ENCODE measurements around the gene CDH4.

Gene CDH4

GRCh38 chr20:61963885-61964674 lies 712.0 kb downstream of the CDH4 start:
- no peak overlapping the region for H3K4me3 ChIP-seq (ENCODE audit: low read depth, low read length)
- TF ChIP-seq, protein P1, sequence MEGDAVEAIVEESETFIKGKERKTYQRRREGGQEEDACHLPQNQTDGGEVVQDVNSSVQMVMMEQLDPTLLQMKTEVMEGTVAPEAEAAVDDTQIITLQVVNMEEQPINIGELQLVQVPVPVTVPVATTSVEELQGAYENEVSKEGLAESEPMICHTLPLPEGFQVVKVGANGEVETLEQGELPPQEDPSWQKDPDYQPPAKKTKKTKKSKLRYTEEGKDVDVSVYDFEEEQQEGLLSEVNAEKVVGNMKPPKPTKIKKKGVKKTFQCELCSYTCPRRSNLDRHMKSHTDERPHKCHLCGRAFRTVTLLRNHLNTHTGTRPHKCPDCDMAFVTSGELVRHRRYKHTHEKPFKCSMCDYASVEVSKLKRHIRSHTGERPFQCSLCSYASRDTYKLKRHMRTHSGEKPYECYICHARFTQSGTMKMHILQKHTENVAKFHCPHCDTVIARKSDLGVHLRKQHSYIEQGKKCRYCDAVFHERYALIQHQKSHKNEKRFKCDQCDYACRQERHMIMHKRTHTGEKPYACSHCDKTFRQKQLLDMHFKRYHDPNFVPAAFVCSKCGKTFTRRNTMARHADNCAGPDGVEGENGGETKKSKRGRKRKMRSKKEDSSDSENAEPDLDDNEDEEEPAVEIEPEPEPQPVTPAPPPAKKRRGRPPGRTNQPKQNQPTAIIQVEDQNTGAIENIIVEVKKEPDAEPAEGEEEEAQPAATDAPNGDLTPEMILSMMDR (IDR thresholded peaks at IDR 0.05; ENCODE audit: low read depth, low read length) = no peak

DNA sequence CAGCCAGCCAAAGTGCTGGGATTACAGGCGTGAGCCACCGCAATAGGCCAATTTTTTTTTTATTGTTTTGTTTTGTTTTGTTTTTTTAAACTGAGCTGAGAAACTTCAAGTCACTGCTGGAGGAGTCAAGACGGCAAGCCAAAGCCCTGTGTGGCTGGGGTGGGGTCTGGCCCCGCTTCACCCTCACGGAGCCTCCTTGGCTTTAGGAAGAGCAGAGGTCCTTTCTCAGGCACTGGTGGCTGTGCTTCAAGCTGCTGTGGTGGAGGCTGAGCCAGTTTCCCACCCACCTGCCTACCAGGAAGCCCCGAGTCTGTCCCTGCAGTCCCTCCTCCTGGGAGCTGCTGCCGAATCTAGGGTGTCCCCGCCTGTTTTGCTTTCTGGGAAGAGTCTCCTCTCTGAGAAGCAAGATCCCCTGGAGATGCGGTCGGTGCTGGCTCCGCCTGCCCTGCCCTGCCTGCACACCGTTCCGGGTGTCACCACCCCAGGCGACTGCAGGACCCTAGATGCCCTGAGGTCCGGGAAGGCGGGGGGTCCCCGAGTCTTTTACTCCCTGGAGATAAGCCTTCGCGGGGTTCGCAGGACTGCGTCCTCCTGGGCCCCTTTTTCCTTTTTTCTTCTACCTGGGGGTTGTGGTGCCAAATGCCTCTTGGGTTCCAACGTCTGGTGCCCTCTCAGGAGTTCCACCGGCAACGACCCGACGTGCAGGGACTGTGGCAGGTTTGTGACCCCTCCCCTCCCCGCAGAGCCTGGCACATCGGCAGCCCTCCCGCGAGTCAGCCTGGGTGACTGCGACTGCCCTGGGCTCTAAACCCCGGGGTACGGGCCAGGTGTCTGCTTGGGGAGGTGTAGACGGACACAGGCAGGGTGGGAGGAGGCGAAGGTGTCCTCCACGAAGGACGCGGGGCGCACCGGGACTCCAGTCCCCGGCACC lies 712.9 kb downstream of the CDH4 start:
- TF ChIP-seq, protein P1 (IDR thresholded peaks at IDR 0.05; ENCODE audit: low read depth, low read length) = no peak
- no peak overlapping the region for H3K4me3 ChIP-seq (ENCODE audit: low read depth, low read length)

DNA sequence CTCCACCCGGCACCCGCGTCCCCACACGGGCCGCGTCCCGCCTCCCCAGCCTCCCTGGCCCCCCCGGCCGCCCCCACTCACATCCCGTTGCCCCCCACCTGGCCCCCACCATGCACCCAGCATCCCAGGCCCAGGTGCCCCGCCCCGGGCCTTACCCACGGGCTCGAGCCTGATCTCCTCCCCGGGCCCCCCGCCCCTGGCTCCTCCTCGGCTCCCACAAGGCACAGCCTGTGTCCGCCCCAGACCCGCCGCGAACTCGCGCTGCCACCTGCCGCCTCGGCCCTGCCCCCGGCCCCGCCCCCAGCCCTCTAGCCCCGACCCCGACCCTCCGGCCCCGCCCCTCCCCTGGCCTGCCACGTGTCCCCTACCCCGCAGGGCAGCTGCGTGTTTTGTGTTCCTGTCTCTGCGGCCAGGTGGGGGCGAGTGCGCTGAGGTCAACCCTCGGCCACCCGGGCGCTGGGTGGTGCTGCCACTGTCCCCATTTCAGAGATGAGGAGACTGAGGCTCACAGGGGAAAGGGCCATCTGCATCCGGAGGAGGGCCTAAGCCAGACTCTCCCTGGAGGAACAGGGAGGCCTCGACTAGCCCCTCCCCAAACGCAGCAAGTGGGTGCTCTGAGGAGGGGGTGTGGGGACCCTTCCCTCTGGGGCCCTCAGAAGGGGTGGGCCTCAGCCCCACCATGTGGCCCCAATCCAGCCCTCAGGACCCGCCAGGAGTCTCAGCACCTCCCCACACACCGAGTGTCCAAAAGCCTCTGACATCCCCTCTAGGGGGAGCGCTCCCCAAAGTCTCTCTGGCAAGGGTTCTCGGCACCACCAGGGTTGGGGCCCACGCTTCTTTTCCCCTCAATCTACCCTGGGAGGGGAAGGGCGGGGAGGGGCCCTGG lies 713.8 kb downstream of the CDH4 start:
- H3K4me3 ChIP-seq (ENCODE audit: low read depth, low read length) = no peak overlapping the region
- TF ChIP-seq, protein P1 (IDR thresholded peaks at IDR 0.05; ENCODE audit: low read depth, low read length) = no peak

- TF ChIP-seq, protein P1 (IDR thresholded peaks at IDR 0.05; ENCODE audit: low read depth, low read length) = no peak
- no peak overlapping the region for H3K4me3 ChIP-seq (ENCODE audit: low read depth, low read length)
Observed at GRCh38 chr20:61966492-61967244, 714.6 kb downstream of the CDH4 start.

GRCh38 chr20:61967300-61967699 lies 715.2 kb downstream of the CDH4 start:
- TF ChIP-seq, protein P1 (IDR thresholded peaks at IDR 0.05; ENCODE audit: low read depth, low read length) = no peak
- no peak overlapping the region for H3K4me3 ChIP-seq (ENCODE audit: low read depth, low read length)

DNA sequence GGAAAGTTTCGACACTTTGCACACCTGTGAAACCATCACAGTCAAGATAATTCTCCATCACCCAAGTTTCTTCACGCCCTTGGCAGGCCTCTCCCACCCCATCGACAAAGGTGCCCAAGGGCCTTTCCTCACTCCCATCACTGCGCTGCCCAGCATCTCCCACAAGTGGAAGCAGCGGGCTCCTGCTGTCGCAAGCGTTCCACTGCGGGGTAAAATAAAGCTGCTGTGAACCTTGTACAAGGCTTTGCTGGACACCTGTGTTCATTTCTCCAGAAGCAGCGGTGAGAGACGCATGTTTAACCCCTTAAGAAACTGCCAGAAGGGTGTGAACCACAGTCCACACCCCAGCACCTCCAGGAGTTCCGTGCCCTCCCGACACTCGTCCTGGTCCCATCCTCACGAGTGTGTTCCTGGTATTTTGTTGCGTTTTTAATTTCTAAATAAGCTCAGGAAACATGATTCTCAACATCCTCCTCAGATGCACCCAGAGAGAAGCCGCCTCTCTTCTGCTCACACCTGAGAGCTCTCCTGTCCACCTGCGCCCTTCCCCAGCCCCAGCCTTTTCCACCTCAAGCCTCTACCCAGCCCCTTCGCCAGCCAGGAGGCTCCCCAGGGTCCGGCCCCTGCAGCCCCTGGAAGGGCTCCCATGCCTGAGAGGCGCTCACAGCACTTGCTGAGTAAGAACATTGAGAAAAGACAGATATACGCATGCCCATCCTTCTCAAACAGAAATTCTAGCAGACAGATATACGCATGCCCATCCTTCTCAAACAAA lies 716.2 kb downstream of the CDH4 start:
- TF ChIP-seq, protein P1 (IDR thresholded peaks at IDR 0.05; ENCODE audit: low read depth, low read length) = no peak
- H3K4me3 ChIP-seq (ENCODE audit: low read depth, low read length) = no peak overlapping the region
